ENCODE measurements around the gene PLPP7. TPM values are rescaled to one million over a fixed set of nuclear protein-coding genes. Genes with fewer than 3 reads are reported as not detected.

PLPP7 gene
- total RNA-seq, 1 donor from 2014 or later = 11.8 TPM

DNA sequence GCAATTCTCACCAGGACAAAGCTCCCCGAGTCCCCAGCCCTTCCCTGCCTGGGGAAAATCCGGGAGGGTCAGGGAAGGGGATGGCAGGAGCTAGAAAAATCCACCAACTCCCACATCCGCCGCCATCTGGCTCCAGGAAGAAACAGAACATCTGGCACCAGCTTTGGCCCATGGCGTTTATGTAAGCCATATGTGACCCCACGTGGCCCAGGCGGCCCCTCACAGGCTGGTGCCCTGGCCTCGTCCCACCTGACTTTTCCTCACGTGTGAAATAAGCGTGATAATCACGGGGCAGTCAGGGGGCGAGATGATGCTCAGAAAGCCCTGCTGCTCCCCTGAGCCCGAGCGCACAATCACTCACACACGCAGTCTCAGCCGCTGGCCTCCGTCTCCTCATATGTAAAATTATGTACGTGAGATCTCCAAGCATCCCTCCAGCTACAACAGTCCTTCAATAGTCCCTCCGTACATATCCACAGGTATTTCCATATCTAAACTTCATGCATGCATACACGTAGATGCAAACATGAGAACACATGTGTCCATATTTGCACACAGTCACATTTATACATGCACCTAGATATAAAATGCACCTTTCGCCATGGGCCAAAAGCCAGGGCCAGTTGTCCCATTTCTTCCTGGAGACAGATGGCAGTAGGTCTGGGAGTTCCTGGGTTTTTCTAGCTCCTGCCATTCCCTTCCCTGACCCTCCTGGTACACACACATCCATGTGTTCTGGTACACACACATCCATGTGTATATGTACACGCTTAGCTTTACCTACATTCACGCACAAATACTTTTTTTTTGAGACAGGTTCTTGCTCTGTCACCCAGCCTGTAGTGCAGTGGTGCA is 28.9 kb downstream of the PLPP7 start:
- Histone ChIP-seq H3K9me3 (no peaks in the 10 kb centered on the region), H3K4me1 (peaks cover 9% of the 10 kb centered on the region), H3K4me3 (no peak overlapping the region), H3K27ac (no peak overlapping the region), H3K27me3 (no peaks in the 10 kb centered on the region), H3K36me3 (no peaks in the 10 kb centered on the region)
- DNase-seq (ENCODE audit: extremely low spot score in 2 of 2) = no peak
- intact Hi-C loops (cut with DNase I) = no loop called here
- no peak for TF ChIP-seq POLR2AphosphoS5 (IDR thresholded peaks at IDR 0.05; ENCODE audit: insufficient read depth in 1 of 2, low read depth in 1 of 2)
- no peak for TF ChIP-seq POLR2A (IDR thresholded peaks at IDR 0.05)
- TF ChIP-seq, protein P1, sequence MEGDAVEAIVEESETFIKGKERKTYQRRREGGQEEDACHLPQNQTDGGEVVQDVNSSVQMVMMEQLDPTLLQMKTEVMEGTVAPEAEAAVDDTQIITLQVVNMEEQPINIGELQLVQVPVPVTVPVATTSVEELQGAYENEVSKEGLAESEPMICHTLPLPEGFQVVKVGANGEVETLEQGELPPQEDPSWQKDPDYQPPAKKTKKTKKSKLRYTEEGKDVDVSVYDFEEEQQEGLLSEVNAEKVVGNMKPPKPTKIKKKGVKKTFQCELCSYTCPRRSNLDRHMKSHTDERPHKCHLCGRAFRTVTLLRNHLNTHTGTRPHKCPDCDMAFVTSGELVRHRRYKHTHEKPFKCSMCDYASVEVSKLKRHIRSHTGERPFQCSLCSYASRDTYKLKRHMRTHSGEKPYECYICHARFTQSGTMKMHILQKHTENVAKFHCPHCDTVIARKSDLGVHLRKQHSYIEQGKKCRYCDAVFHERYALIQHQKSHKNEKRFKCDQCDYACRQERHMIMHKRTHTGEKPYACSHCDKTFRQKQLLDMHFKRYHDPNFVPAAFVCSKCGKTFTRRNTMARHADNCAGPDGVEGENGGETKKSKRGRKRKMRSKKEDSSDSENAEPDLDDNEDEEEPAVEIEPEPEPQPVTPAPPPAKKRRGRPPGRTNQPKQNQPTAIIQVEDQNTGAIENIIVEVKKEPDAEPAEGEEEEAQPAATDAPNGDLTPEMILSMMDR (IDR thresholded peaks at IDR 0.05) = no peak

DNA sequence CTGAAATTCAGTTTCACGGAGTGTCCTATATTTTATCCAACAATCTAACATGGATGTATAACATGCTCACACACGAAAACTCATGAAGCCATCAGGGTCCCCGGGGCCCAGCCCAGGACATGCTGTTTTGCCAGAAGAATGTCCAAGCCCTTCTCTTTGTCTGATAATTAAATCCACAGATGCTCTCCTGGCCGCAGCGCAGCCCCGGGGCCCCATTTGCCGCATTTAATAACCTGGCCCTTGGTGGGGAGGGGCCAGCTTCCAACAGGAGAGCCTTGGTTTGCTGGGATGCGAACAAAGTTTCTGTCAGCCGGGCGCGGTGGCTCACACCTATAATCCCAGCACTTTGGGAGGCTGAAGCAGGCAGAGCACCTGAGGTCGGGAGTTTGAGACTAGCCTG is 30.0 kb downstream of the PLPP7 start:
- Histone ChIP-seq H3K4me1 (peaks cover 9% of the 10 kb centered on the region), H3K27me3 (no peaks in the 10 kb centered on the region), H3K4me3 (no peak overlapping the region), H3K9me3 (no peaks in the 10 kb centered on the region), H3K36me3 (no peaks in the 10 kb centered on the region), H3K27ac (no peak overlapping the region)
- intact Hi-C loops (cut with DNase I) = no loop called here
- DNase-seq (ENCODE audit: extremely low spot score in 2 of 2) = no peak
- TF ChIP-seq POLR2A (IDR thresholded peaks at IDR 0.05) = no peak
- TF ChIP-seq, protein P1 (IDR thresholded peaks at IDR 0.05) = no peak

DNA sequence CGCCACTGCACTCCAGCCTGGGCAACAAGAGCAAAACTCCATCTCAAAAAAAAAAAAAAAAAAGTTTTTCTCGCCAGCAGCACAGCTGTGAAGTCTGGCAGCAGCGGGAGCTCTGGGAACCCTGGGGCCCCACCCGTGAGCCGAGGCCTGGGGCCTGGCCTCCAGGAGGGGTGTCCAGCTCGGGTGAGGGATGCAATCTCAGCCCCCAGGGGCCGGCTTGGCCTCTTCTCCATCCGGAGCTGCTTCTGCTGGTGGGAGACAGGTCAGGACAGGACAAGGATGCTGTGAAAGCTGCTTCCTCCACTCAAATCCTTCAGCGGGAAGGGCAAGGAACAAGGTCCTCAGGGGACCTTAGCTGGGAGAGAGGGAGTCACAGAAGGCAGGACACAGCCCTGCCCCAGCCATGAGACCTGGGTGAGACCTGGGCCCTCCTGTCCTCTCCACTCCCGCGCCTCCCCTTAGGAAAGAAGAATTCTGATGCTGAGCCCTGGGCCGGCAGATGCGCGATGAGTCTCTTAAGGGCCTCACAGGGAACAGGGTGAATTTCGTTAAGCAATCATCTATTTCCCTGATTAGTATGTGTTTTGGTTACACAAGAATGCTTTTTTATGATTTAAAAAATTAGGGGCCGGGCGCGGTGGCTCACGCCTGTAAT is 30.6 kb downstream of the PLPP7 start:
- no peak for DNase-seq (ENCODE audit: extremely low spot score in 2 of 2)
- H3K36me3 ChIP-seq = no peaks in the 10 kb centered on the region
- H3K9me3 ChIP-seq = no peaks in the 10 kb centered on the region
- H3K4me3 ChIP-seq = no peak overlapping the region
- H3K27me3 ChIP-seq = no peaks in the 10 kb centered on the region
- intact Hi-C loops (cut with DNase I) = no loop called here
- H3K4me1 ChIP-seq = peaks cover 9% of the 10 kb centered on the region
- peak overlapping the region; percentile 29 for H3K27ac ChIP-seq
- TF ChIP-seq POLR2AphosphoS5 (IDR thresholded peaks at IDR 0.05; ENCODE audit: insufficient read depth in 1 of 2, low read depth in 1 of 2) (no peak), POLR2A (IDR thresholded peaks at IDR 0.05) (no peak)
- TF ChIP-seq, protein P1 (IDR thresholded peaks at IDR 0.05) = no peak

DNA sequence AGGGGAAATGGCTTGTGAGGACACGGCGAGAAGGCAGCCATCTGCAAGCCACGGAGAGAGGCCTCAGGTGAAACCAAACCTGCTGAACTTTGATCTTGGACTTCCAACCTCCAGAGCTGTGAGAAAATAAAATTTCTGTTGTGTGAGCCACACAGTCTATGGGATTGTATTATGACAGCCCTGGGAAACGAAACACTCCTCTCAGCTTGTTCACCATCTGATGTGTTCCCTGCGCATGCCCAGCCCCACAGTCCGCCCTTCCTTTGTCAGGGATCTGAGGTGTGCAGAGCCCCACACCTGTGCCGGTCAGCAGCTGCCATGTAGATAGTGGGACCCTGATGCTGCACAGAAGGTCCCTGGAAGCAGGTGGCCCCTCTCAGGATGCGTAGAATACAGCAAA is 34.1 kb downstream of the PLPP7 start:
- Histone ChIP-seq H3K9me3 (no peaks in the 10 kb centered on the region), H3K27ac (no peak overlapping the region), H3K27me3 (no peaks in the 10 kb centered on the region), H3K4me1 (no peaks in the 10 kb centered on the region), H3K36me3 (no peaks in the 10 kb centered on the region), H3K4me3 (no peak overlapping the region)
- TF ChIP-seq, protein P1 (IDR thresholded peaks at IDR 0.05) = no peak
- DNase-seq (ENCODE audit: extremely low spot score in 2 of 2) = no peak
- intact Hi-C loops (cut with DNase I) = no loop called here
